NCI-H2029 treated with DMSO at 0.1 percent for 48 hours (cell line): Measurements from ENCODE around the gene CELSR1.
"Not testable (repeated sequence)": the region's sequence is repeated elsewhere in the genome, so short reads cannot be mapped to it uniquely, and the experiment has no call there.

Experiments used
- DNase-seq: peaks from one replicate; lab custom pipeline; 2025; lab: John Stamatoyannopoulos, UW

The CELSR1 gene

GRCh38 chr22:46532416-46532815 lies 5.0 kb downstream of the CELSR1 start:
- no peak for DNase-seq

- peak; percentile 7 for DNase-seq
These were observed 5.7 kb downstream of the CELSR1 start for GRCh38 chr22:46531581-46532175.

GRCh38 chr22:46528121-46528610 lies 9.3 kb downstream of the CELSR1 start:
- DNase-seq: peak; percentile 49

GRCh38 chr22:46526244-46526839 lies 11.1 kb downstream of the CELSR1 start:
- no peak for DNase-seq

GRCh38 chr22:46525389-46526243 lies 11.8 kb downstream of the CELSR1 start:
- no peak for DNase-seq

- DNase-seq: no peak
These were observed 13.1 kb downstream of the CELSR1 start for GRCh38 chr22:46524203-46524740.

GRCh38 chr22:46522797-46523196 lies 14.6 kb downstream of the CELSR1 start:
- DNase-seq: no peak

GRCh38 chr22:46521994-46522393 lies 15.4 kb downstream of the CELSR1 start:
- no peak for DNase-seq

- DNase-seq: no peak
These were observed 16.5 kb downstream of the CELSR1 start for GRCh38 chr22:46520880-46521279.

GRCh38 chr22:46519377-46519776 lies 18.0 kb downstream of the CELSR1 start:
- DNase-seq: no peak

- DNase-seq: no peak
These were observed 18.7 kb downstream of the CELSR1 start for GRCh38 chr22:46518542-46519325.

- no peak for DNase-seq
These were observed 19.4 kb downstream of the CELSR1 start for GRCh38 chr22:46518038-46518437.

- no peak for DNase-seq
These were observed 20.1 kb downstream of the CELSR1 start for GRCh38 chr22:46517255-46517761.

GRCh38 chr22:46516638-46517037 lies 20.8 kb downstream of the CELSR1 start:
- no peak for DNase-seq

- DNase-seq: not testable (repeated sequence)
These were observed 21.3 kb downstream of the CELSR1 start for GRCh38 chr22:46516112-46516487.

GRCh38 chr22:46515208-46516111 lies 22.0 kb downstream of the CELSR1 start:
- no peak for DNase-seq

GRCh38 chr22:46514592-46515207 lies 22.7 kb downstream of the CELSR1 start:
- DNase-seq: no peak

- no peak for DNase-seq
These were observed 23.4 kb downstream of the CELSR1 start for GRCh38 chr22:46513908-46514550.

GRCh38 chr22:46512683-46513082 lies 24.7 kb downstream of the CELSR1 start:
- no peak for DNase-seq

GRCh38 chr22:46512039-46512370 lies 25.4 kb downstream of the CELSR1 start:
- no peak for DNase-seq
